Left ventricle myocardium superior (tissue), 1 donor: Measurements from ENCODE around the gene NAV2. TPM values are rescaled to one million over a fixed set of nuclear protein-coding genes. Genes with fewer than 3 reads are reported as not detected.

Source experiments
- ATAC-seq: fragments of 200-7000 bp; cut with Tn5 transposase; one replicate; pipeline ENCODE4 v1.9.1; 2020; ENCODE audit warnings: mild to moderate bottlenecking, moderate library complexity
- DNase-seq: peaks from one replicate; pipeline ENCODE4 v3.0.0-alpha.2; 2020
- intact Hi-C: fragments of 100-400 bp; cut with micrococcal nuclease; formaldehyde crosslinking; loops from one replicate; pipeline ENCODE4 v1.11.0; 2022
- total RNA-seq: library from RNA; stranded (reverse); fragmentation: NEBNext Ultra II Directional; extraction: Animal tissue kit (Norgen Biotek cat#: 25700); gene quantifications from one replicate; pipeline ENCODE4 v1.2.1, GENCODE V29; 2021
- donor health status: DM: no; HTN: yes; CAD: no; lungs with severe emphysema.

NAV2 gene
- total RNA-seq, 1 donor from 2014 or later = 8.8 TPM

DNA sequence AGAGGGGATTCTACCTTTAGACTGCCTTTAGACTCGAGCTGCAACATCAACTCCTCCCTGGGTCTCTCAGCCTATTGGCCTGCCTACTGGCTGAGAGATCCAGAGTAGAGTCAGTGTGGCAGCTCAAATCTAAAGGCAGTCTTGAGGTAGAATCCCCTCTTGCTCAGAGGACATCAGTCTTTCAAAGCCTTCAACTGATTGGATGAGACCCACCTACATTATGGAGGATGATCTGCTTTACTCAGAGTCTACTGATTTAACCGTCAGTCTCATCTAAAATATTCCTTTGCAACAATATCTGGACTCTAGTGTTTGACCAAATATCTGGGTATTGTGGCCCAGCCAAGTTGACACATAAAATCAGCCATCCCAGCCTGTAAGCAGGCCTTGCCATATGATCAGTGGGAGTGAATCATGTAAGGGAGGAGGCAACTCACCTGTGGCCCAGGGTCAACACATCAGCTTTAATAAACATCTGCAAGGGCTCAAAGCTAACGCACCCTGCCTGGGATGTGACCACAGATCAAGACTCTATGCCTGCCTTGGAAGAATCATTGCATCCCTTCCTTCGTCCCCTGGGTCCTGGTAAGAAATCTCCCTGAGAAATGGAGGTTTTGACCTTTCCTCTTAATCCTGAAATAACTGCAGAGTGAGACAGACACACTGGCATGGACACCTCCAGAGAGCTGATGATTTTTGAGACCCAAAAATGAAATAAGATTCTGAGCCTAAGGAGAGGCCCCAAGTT lies 249.6 kb downstream of the NAV2 start:
- DNase-seq (no peak), ATAC-seq (no peak)
- intact Hi-C loops = no loop called here

DNA sequence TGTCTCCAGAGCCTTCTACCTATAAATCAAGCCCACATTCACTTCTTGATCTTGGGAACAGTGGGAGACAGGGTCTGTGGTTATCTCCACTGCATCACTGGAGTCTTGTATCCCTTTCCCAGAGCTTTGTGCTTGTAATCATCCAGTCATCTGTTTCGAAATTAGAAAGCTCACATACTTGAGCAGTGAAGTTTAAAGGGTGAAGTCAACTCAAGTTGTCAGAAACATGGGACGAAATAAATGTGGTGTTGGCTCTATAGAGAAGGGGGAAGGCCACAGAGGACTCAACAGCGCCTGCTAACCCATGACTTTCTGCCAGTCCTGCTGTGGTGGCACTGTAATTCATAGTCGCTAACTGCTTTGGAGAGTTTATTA lies 250.2 kb downstream of the NAV2 start:
- DNase-seq (no peak), ATAC-seq (no peak)
- intact Hi-C loops = no loop called here

DNA sequence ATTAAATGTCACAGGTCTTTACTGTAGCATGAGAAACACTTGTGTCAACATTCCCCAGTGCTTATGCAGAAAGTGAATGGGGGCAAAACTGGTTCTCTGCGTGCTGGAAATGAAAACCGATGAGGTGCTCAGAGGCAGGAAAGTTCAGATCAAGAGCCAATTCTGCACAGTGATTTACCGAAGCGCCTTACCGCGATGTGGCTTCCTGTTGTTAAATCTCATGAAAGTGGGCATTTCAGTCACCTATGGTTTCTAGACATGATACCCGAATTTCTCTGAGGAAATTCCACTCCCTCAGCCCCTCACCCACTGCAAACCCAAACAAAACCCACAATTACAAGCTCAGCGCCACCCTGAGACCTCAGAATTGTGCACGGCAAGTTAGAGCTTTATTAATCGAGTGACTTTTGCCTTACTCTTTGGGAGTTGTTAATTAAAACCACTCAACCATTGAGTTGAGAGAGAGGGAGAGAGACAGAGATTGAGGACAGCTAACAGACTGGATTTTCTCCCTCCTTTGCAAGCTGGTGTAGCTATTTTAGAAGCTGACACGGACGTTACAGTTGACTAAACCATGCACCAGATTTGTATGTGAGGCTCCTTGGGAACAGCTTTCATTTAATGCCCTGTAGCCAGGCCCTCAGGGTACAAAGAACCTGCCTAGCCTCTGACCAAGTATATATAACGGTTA lies 251.2 kb downstream of the NAV2 start:
- DNase-seq (no peak), ATAC-seq (peak; percentile 42)
- intact Hi-C loops = no loop called here

DNA sequence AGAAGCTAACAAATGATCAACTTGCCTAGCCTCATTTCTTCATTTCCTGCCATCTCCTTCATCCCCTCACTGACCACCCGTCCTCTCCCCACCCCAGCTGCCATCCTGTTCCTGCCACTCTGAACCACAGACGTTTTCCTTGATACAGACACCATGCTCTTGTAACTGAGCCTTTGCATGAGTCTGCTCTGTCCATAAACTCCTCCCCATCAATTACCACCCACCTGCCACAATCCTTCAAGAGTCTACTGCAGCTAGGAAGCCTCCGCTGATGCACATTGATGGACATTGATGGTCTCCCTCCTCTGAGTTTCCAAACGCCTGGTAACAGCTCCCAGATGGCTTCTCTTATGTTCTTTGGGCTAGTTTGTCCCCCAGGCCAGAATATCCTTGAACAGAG lies 253.8 kb downstream of the NAV2 start:
- ATAC-seq = no peak
- intact Hi-C loops = no loop called here

DNA sequence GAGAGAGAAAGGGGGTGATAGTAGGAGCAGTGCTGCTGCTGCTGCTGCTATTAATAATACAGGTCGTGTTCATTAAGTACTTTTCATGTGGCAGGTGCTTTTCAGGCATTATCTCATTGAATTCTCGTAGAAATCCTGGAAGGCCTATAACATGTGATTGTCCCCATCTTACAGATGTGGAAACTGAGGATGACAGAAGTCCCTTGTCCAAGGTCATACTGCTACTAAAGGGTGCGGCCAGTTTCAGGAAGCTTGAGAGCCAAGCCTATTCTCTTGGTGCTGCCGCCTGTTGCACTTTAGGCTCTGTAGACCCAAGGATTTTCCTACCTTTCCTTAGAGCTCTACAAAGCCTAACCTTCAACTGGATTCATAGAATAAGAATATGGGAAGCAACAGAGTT lies 254.3 kb downstream of the NAV2 start:
- DNase-seq (no peak), ATAC-seq (no peak)
- intact Hi-C loops = no loop called here

More for the DNA sequence above, 253.8 kb downstream of the NAV2 start:
- DNase-seq = no peak

DNA sequence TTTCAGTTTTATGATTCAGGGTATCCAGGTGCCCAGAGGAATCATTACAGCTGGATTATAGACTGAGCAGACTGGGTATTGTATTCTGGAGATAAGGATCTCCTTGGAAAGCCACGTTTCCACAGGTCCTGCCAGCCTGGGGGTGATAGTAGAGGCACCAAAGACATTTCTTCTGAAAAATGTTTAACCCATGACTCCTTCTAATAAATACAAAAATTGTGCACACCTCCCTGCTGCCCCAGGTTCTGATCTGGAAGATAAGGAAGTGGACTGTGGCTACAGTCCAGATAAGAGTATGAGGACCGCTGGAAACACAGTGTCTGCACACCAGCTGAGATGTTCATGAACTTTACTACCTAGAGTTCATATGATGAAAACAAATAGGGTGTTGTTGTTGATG lies 255.2 kb downstream of the NAV2 start:
- intact Hi-C loops = no loop called here
- ATAC-seq (no peak), DNase-seq (no peak)

DNA sequence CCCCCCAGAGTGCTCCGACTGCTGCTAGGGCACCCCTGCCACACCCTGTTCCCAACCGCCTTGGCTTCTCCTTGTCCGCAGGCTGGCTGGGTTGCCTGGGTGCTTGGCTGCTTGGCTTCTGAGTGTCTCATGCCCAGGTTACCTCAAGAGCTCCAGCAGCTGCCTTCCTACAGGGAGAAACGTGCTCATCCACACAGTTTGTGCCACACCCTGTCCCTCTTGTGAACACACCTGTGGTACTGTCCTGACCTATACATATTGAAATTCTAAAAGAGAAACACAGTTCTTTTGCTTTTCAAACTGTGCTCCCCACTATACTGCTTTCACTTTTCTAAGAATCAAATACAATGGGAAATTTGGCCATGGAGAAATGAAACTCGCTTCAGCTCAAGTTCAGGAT lies 256.2 kb downstream of the NAV2 start:
- no peak for DNase-seq

DNA sequence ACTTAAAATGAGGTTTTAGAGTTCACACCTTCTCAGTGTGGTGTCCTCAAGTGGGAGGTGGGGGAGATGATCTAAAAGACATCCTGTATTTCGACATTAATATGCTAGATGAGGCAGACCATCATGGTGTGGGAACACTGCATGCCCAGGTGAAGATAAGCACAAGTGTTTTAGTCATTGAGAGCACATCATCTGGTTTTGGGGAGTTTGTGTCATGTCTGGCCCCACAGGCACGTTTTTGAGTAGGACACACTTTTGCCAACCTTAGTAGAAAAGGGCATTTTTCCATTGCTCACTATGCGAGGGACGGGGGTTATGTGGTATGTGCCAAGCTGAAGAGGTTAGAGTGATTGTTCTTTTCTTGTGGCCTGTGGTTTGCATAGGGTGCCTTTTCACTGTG lies 258.3 kb downstream of the NAV2 start:
- DNase-seq = no peak
- no peak for ATAC-seq
- intact Hi-C loops = no loop called here

More for the DNA sequence above, 256.2 kb downstream of the NAV2 start:
- no peak for ATAC-seq
- intact Hi-C loops = no loop called here

DNA sequence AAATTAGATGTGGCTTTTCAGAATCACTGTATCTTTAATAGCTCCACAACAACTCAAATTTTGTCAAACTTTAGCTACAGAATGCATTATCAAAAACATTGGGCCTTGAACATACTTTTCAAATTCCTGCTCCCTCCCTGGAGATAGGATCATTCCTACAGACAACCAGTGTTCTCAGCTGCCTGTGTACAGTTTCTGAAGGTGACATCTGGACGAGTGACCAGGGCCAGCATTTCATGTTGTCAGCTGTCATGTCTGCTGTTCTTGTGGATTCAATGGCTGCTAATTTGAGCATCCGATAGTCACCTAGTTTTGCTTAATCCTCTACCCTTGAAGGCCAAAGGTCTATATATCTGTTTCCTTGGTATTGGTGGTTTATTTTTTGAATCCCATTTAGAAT lies 259.5 kb downstream of the NAV2 start:
- intact Hi-C loops = no loop called here
- DNase-seq (no peak), ATAC-seq (peak; percentile 84)

DNA sequence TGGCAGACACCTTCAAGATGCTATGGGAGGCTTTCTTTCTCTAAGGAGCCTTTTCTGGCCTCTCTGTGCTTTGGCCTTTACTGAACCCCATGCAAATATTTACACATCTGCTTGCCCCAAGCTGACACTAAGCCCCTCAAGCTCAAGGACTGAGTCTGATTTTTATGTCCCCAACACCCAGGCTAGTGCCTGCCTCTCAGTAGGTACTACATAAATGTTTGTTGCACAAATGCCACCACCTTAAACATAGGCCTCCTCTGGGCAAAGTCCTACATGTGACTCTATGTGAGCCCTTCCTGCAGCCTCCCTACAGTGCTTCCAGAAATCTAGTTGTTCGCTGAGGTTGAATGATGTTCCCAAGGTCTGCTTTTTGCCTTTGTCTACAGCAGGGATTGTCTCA lies 260.0 kb downstream of the NAV2 start:
- peak; percentile 9 for ATAC-seq
- intact Hi-C loops = no loop called here
- no peak for DNase-seq

DNA sequence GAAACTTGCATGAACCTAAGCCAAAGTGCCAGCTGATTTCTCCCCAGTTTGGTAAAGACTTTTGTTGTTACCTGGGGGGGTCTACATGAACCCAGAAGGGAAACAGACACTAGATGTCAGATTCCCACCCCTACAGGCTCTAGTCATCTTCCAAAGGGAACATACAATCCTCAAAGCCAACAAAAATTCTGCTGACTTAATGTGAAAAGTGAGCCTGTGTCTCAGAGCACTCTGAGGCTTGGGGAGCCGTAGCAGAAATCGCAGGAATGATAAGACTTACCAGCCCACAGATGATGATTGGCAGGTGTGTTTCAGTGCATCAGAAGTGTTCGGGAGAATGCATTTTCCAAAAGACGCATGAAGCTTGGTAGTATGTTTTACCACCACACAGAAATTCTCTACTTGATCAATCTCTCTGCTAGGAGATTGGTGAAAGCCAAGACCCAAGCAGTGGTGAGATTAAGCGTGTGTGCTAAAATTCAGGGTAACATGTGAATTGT lies 260.5 kb downstream of the NAV2 start:
- ATAC-seq = no peak
- DNase-seq = no peak
- intact Hi-C loops = no loop called here

DNA sequence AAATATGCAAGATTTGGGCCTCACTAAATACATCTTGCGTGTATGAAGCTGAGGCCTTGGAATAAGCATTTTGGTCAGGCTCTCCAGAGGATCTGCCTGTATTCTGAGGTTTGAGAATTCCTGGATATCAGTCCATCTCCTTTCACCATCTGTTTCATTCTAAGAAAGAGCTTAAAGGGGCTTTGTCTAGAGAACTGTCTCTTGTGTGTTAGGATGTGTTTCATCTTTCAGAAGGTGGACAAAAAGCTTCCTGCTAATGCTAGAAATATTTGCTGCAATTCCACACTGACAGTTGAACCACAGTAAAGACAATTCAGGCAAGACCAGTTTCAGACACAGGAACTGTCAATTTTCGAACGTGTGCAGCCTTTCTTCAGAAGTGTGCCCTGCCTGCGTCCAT lies 262.2 kb downstream of the NAV2 start:
- DNase-seq (no peak), ATAC-seq (no peak)

DNA sequence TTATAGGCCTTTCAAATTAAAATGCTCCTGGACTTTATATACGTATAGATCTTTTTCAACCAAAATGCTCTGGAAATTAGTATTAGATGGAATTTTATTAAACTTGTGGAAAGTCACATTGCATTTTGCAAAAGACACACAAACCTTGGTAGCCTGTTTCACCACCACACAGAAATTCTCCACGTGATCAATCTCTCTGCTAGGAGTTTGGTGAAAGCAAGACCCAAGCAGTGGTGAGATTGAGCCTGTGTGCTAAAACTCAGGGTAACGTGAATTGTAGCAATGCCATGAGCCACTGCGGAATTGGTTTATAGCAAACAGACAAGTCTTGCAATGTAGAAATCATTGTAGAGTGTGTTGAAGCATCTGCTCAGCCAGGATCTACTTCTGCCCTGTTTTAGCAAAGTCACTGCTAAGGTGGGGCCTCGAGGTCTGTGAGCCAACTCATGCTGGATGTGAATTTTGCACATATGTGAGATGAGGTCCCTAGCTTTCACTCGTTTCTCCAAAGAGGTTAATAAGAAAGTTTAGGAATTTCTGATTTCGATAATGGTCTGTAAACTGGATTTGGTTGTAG lies 262.9 kb downstream of the NAV2 start:
- DNase-seq = no peak
- intact Hi-C loops = no loop called here
- no peak for ATAC-seq

More for the DNA sequence above, 262.2 kb downstream of the NAV2 start:
- intact Hi-C loops = no loop called here

DNA sequence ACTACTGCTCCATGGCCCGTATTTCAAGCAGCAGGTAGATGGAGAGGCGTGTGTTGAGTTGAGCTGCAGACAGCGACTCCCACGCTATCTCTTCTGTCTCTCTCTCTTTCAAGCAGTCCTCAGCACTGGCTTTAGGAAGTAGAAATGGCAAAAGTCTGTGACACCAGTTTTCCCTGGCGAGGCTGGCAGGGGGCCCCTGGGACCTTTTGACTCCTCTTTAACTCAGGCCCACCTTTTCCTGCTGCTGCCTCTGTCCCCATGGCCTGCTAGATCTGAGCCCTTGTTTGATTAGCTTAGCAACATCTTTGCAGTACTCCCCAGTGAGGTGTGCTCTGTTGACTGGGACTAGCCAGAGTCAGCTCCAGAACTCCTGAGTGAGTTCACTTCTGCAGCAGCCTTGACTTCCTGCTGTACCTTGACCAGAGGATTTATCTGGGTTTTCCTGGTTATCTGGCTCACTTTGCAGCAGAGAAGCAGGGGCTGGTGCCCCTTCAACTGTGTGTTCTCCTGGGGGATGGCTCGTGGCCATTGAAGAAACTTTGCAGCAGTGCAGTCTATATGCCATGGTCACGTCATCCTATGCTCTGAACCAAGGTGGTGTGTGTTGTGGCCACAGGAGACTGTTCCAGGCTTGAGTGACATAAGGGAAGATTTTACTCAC lies 263.8 kb downstream of the NAV2 start:
- ATAC-seq (no peak), DNase-seq (no peak)
- intact Hi-C loops = no loop called here

DNA sequence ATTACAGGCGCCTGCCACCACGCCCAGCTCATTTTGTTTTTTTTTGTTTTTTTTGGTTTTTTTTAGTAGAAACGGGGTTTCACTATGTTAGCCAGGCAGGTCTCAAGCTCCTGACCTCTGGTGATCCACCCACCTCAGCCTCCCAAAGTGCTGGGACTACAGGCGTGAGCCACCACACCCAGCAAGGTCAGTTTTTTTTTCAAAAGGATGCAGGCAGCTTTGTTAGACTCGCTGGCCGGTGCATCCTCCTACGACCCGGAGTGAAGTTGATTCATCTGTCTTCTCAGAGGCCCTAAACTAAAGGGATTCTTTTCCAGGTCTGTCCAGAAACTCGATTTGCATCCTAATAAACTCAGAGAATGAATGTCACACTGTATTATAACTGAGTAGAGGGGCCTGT lies 265.3 kb downstream of the NAV2 start:
- ATAC-seq (no peak), DNase-seq (no peak)
- intact Hi-C loops = no loop called here

DNA sequence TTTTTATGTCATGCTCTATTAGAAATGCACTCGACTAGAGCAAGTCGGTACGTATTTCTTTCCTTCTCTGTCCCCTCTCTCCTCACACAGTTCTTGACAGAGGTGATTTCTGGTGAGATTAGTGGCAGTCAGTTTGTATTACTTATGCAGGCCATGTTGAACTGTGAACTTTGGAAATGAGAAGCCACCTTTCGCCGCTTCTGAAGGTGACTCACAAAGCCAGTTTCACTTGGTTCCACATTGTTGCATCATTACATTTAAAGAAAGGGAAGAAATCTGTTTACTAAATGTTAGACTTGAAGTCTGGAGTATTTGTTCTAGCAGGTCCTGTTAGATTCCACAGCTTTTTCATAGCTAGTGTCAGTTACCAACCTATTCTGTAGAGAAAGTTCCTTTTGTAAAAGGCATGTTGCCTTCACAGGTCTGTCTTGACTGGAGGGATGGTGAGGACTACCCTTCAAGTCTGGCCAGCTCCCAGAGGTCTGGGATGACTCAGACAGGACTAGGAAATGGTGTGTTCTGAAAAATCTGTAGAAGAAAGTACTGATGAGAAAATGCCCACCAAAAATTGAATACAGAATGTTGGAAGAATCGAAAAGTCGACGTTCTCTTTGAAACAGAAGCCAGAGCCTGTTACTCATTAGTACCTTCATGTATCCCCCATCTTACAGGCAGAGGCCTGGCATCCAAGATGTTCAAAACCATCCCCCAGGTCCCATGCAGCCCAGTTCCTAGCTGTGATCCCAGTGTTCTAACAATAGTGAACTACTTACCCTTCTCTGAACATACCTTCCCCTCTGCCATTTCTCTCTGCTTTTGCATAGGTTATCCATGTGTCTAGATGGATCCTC lies 266.3 kb downstream of the NAV2 start:
- intact Hi-C loops = no loop called here
- peak; percentile 47 for ATAC-seq
- no peak for DNase-seq

DNA sequence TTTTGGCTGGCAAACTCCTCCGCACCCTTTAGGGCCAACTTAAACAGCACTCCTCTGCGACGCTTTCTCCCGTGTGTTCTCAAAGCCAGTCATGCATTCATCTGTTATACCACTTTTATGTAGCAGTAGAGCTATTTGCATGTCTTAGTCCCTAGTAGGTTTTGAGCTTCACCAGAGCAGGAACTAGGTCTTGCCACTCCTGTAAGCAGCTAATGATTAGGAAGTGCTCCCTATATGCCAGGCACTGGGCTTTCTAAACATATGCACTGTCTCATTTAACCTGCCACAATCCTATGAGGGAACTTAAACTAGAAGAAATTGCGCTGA lies 266.8 kb downstream of the NAV2 start:
- ATAC-seq (no peak), DNase-seq (no peak)

DNA sequence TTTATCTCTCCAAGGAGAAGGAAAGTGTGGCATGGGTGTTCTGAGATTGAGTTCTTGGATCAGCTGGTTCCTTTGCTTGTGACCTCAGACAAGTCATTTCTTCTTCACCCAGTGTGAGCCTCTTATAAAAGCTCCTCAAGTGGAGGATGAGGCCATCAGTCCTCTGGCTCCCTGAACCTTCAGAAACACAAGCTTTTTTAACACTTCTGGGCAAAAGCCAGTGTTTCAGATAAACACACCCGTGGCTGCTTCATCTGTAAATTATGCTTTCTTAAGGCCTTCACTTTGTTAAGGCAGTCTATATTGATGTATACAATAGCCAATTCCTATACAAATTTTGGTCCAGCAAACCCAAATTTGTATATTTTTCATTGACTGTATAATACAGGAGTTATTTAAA lies 267.8 kb downstream of the NAV2 start:
- intact Hi-C loops = no loop called here
- DNase-seq (no peak), ATAC-seq (no peak)

More for the DNA sequence above, 266.8 kb downstream of the NAV2 start:
- intact Hi-C loops = no loop called here

DNA sequence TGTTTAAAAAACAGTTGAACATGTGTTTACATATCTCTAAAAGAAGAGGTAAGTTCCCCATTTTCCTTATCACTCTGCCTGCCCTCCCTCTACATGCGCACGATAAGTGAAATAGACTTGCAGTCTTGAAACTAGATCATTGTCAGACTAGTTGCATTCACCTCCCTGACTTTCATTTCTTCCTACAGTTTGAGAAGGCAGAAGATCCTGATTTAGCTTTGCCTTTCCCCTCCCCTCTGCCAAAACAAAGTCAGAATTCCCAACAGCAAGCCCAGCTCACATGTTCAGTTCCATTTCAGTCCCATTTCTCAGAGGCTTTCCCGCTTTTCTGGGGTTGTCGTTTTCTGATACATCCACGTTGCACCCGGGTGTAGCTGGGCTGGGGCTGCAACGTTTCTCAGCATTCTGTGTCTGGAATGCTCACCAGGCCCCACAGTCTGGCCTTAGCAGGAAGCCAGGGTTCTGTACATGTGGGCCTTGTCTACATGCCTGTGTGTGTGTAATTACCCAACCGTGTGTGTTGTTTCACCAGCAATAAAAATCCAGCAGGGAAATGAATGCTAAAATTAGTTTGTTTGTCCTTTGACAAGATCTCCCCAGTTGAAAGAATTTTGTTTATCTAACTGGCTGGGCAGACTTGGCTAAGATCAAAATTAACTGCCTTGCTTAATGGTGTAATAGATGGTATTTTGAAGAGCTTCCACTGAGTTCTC lies 268.5 kb downstream of the NAV2 start:
- ATAC-seq (peak; percentile 66), DNase-seq (no peak)
- intact Hi-C loops = no loop called here
